Measurements from ENCODE around the gene DIS3L.
"Not testable (repeated sequence)": the region's sequence is repeated elsewhere in the genome, so short reads cannot be mapped to it uniquely, and the experiment has no call there.

The DIS3L gene

GRCh38 chr15:66294932-66295235 is 1.5 kb downstream of the DIS3L start:
- Histone ChIP-seq H3K27me3 (ENCODE audit: insufficient read depth, low read length) (peaks cover 4% of the 10 kb centered on the region; the same call in 1 of the 2 replicates), H3K4me1 (ENCODE audit: insufficient read depth, low read length) (peaks cover 21% of the 10 kb centered on the region), H3K36me3 (ENCODE audit: insufficient read depth, low read length) (no peaks in the 10 kb centered on the region), H3K9ac (ENCODE audit: low read depth, low read length) (peak overlapping the region; percentile 3; the same call in 1 of the 2 replicates), H3K27ac (ENCODE audit: low read depth, low read length) (no peak overlapping the region), H3K9me3 (ENCODE audit: insufficient read depth, low read depth, low read length) (no peaks in the 10 kb centered on the region), H3K4me3 (ENCODE audit: low read length) (peak overlapping the region; percentile 55)
- WGBS, result 75% methylated on average over 2 of the region's 3 CpGs

GRCh38 chr15:66296186-66296585 is 2.8 kb downstream of the DIS3L start:
- Histone ChIP-seq H3K9me3 (ENCODE audit: insufficient read depth, low read depth, low read length) (no peaks in the 10 kb centered on the region), H3K27me3 (ENCODE audit: insufficient read depth, low read length) (peaks cover 4% of the 10 kb centered on the region; the same call in 1 of the 2 replicates), H3K4me1 (ENCODE audit: insufficient read depth, low read length) (peaks cover 21% of the 10 kb centered on the region), H3K4me3 (ENCODE audit: low read length) (no peak overlapping the region), H3K36me3 (ENCODE audit: insufficient read depth, low read length) (no peaks in the 10 kb centered on the region), H3K9ac (ENCODE audit: low read depth, low read length) (no peak overlapping the region), H3K27ac (ENCODE audit: low read depth, low read length) (no peak overlapping the region)
- 88% methylated on average over 5 of the region's 5 CpGs for WGBS

- peaks cover 17% of the 10 kb centered on the region for H3K4me1 ChIP-seq (ENCODE audit: insufficient read depth, low read length)
- no peak overlapping the region for H3K9ac ChIP-seq (ENCODE audit: low read depth, low read length)
- 65% methylated on average over 4 of the region's 4 CpGs for WGBS
- H3K9me3 ChIP-seq (ENCODE audit: insufficient read depth, low read depth, low read length), result no peaks in the 10 kb centered on the region
- H3K36me3 ChIP-seq (ENCODE audit: insufficient read depth, low read length), result no peaks in the 10 kb centered on the region
- H3K4me3 ChIP-seq (ENCODE audit: low read length), result no peak overlapping the region
- H3K27ac ChIP-seq (ENCODE audit: low read depth, low read length), result no peak overlapping the region
- no peaks in the 10 kb centered on the region for H3K27me3 ChIP-seq (ENCODE audit: insufficient read depth, low read length)
Measured at GRCh38 chr15:66298803-66299251, 5.5 kb downstream of the DIS3L start.

- Histone ChIP-seq H3K4me1 (ENCODE audit: insufficient read depth, low read length) (no peaks in the 10 kb centered on the region; the same call in 1 of the 2 replicates), H3K27ac (ENCODE audit: low read depth, low read length) (no peak overlapping the region), H3K4me3 (ENCODE audit: low read length) (no peak overlapping the region), H3K27me3 (ENCODE audit: insufficient read depth, low read length) (no peaks in the 10 kb centered on the region), H3K9me3 (ENCODE audit: insufficient read depth, low read depth, low read length) (no peaks in the 10 kb centered on the region), H3K9ac (ENCODE audit: low read depth, low read length) (no peak overlapping the region), H3K36me3 (ENCODE audit: insufficient read depth, low read length) (no peaks in the 10 kb centered on the region)
- WGBS, result 79% methylated on average over 4 of the region's 5 CpGs
Measured at GRCh38 chr15:66302489-66303278, 9.3 kb downstream of the DIS3L start.

GRCh38 chr15:66304425-66304824 is 11.1 kb downstream of the DIS3L start:
- not testable (repeated sequence) for H3K9me3 ChIP-seq (ENCODE audit: insufficient read depth, low read depth, low read length); H3K4me1 ChIP-seq (ENCODE audit: insufficient read depth, low read length); H3K27ac ChIP-seq (ENCODE audit: low read depth, low read length); H3K4me3 ChIP-seq (ENCODE audit: low read length); H3K27me3 ChIP-seq (ENCODE audit: insufficient read depth, low read length); H3K9ac ChIP-seq (ENCODE audit: low read depth, low read length)
- H3K36me3 ChIP-seq (ENCODE audit: insufficient read depth, low read length), result peaks cover 12% of the 10 kb centered on the region
- 96% methylated on average over 10 of the region's 10 CpGs for WGBS

GRCh38 chr15:66306381-66306780 is 13.0 kb downstream of the DIS3L start:
- WGBS, result 85% methylated on average over 3 of the region's 3 CpGs

GRCh38 chr15:66308531-66308930 is 15.2 kb downstream of the DIS3L start:
- H3K4me1 ChIP-seq (ENCODE audit: insufficient read depth, low read length), result no peaks in the 10 kb centered on the region
- H3K4me3 ChIP-seq (ENCODE audit: low read length), result no peak overlapping the region
- H3K27me3 ChIP-seq (ENCODE audit: insufficient read depth, low read length), result no peaks in the 10 kb centered on the region
- H3K9ac ChIP-seq (ENCODE audit: low read depth, low read length), result no peak overlapping the region
- 91% methylated on average over 3 of the region's 3 CpGs for WGBS
- H3K9me3 ChIP-seq (ENCODE audit: insufficient read depth, low read depth, low read length), result no peaks in the 10 kb centered on the region
- H3K27ac ChIP-seq (ENCODE audit: low read depth, low read length), result no peak overlapping the region
- peaks cover 44% of the 10 kb centered on the region for H3K36me3 ChIP-seq (ENCODE audit: insufficient read depth, low read length)

More at GRCh38 chr15:66306381-66306780, 13.0 kb downstream of the DIS3L start:
- Histone ChIP-seq H3K4me3 (ENCODE audit: low read length) (no peak overlapping the region), H3K27me3 (ENCODE audit: insufficient read depth, low read length) (no peaks in the 10 kb centered on the region), H3K36me3 (ENCODE audit: insufficient read depth, low read length) (peaks cover 27% of the 10 kb centered on the region), H3K27ac (ENCODE audit: low read depth, low read length) (no peak overlapping the region), H3K4me1 (ENCODE audit: insufficient read depth, low read length) (no peaks in the 10 kb centered on the region), H3K9me3 (ENCODE audit: insufficient read depth, low read depth, low read length) (no peaks in the 10 kb centered on the region), H3K9ac (ENCODE audit: low read depth, low read length) (no peak overlapping the region)

GRCh38 chr15:66309828-66310227 is 16.5 kb downstream of the DIS3L start:
- Histone ChIP-seq H3K27ac (ENCODE audit: low read depth, low read length) (no peak overlapping the region), H3K9me3 (ENCODE audit: insufficient read depth, low read depth, low read length) (no peaks in the 10 kb centered on the region), H3K27me3 (ENCODE audit: insufficient read depth, low read length) (no peaks in the 10 kb centered on the region), H3K9ac (ENCODE audit: low read depth, low read length) (no peak overlapping the region), H3K4me3 (ENCODE audit: low read length) (no peak overlapping the region), H3K36me3 (ENCODE audit: insufficient read depth, low read length) (peaks cover 56% of the 10 kb centered on the region), H3K4me1 (ENCODE audit: insufficient read depth, low read length) (no peaks in the 10 kb centered on the region)
- 93% methylated on average over 3 of the region's 3 CpGs for WGBS

GRCh38 chr15:66310786-66311185 is 17.4 kb downstream of the DIS3L start:
- H3K9me3 ChIP-seq (ENCODE audit: insufficient read depth, low read depth, low read length), result no peaks in the 10 kb centered on the region
- H3K9ac ChIP-seq (ENCODE audit: low read depth, low read length), result no peak overlapping the region
- no peak overlapping the region for H3K27ac ChIP-seq (ENCODE audit: low read depth, low read length)
- H3K4me1 ChIP-seq (ENCODE audit: insufficient read depth, low read length), result no peaks in the 10 kb centered on the region
- no peak overlapping the region for H3K4me3 ChIP-seq (ENCODE audit: low read length)
- 87% methylated on average over 2 of the region's 2 CpGs for WGBS
- peaks cover 64% of the 10 kb centered on the region for H3K36me3 ChIP-seq (ENCODE audit: insufficient read depth, low read length)
- H3K27me3 ChIP-seq (ENCODE audit: insufficient read depth, low read length), result no peaks in the 10 kb centered on the region

- WGBS, result 90% methylated on average over 2 of the region's 2 CpGs
- Histone ChIP-seq H3K27ac (ENCODE audit: low read depth, low read length) (no peak overlapping the region), H3K4me1 (ENCODE audit: insufficient read depth, low read length) (no peaks in the 10 kb centered on the region), H3K9me3 (ENCODE audit: insufficient read depth, low read depth, low read length) (no peaks in the 10 kb centered on the region), H3K4me3 (ENCODE audit: low read length) (no peak overlapping the region), H3K36me3 (ENCODE audit: insufficient read depth, low read length) (peaks cover 68% of the 10 kb centered on the region), H3K9ac (ENCODE audit: low read depth, low read length) (no peak overlapping the region), H3K27me3 (ENCODE audit: insufficient read depth, low read length) (no peaks in the 10 kb centered on the region)
Measured at GRCh38 chr15:66312144-66312543, 18.8 kb downstream of the DIS3L start.

GRCh38 chr15:66323312-66323928 is 30.1 kb downstream of the DIS3L start:
- H3K27ac ChIP-seq (ENCODE audit: low read depth, low read length), result no peak overlapping the region; the same call in 1 of the 2 replicates
- WGBS, result 91% methylated on average over 12 of the region's 12 CpGs
- H3K9ac ChIP-seq (ENCODE audit: low read depth, low read length), result no peak overlapping the region
- peaks cover 77% of the 10 kb centered on the region for H3K36me3 ChIP-seq (ENCODE audit: insufficient read depth, low read length)
- H3K4me3 ChIP-seq (ENCODE audit: low read length), result no peak overlapping the region
- no peaks in the 10 kb centered on the region for H3K27me3 ChIP-seq (ENCODE audit: insufficient read depth, low read length)
- no peaks in the 10 kb centered on the region for H3K9me3 ChIP-seq (ENCODE audit: insufficient read depth, low read depth, low read length)
- H3K4me1 ChIP-seq (ENCODE audit: insufficient read depth, low read length), result no peaks in the 10 kb centered on the region; the same call in 1 of the 2 replicates

All from HUES64 (cell line).